Right lobe of liver (tissue), 4 donors: ENCODE data around the gene GSC.

Source experiments
- CTCF ChIP-seq, 4 donors: fragments of 200-600 bp in 3 of 4; fragments of 450-650 bp in 1 of 4; IDR thresholded peaks; one replicate each; pipeline versions ENCODE4 v1.5.1 to v1.8.0; 2016 to 2022; ENCODE audit warnings: antibody characterized with exemption in 4 of 4, mild to moderate bottlenecking in 2 of 4
- POLR2A ChIP-seq: fragments of 450-650 bp; IDR thresholded peaks from one replicate; pipeline ENCODE4 v1.6.1; 2017; ENCODE audit warnings: antibody characterized with exemption, mild to moderate bottlenecking
- donor health status: DM: no; HTN: no; CAD: no.
- donor health status: DM: no; HTN: no; CAD: no.
- donor health status: DM: no; HTN: yes; CAD: no.

DNA sequence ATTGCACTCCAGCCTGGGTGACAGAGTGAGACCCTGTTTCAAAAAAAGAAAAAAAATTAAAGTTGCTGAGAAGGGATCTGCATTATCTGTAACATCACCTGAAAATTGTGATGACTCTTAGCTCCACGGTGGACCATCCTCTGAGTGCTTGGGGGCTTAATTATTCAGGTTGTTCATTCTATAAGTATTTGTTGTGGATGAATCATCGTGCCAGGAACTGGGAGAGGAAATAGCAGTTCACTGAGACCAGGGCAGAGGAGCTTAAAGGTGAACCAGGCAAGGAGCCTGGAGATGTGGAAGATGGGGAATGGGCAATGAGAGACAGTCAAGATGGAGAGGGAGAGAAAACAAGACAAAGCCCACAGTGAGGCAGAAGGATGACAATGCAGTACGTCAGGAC is 25.5 kb upstream of the GSC start:
- TF ChIP-seq CTCF (IDR thresholded peaks at IDR 0.05) (no peak), POLR2A (no peak)
